Measurements from ENCODE around the gene S100A8. TPM values are rescaled to one million over a fixed set of nuclear protein-coding genes. Genes with fewer than 3 reads are reported as not detected.
"Not testable (repeated sequence)": the region's sequence is repeated elsewhere in the genome, so short reads cannot be mapped to it uniquely, and the experiment has no call there.

Gene S100A8
- not detected in 2 replicates for total RNA-seq (2014; rRNA removed; shearing (Covaris generic))

- no peak for DNase-seq (ENCODE audit: low spot score)
Observed at GRCh38 chr1:153390938-153391710, at the start of gene S100A8. TSS of gene S100A8 (minus strand) at chr1:153391073. CDS start at chr1:153390535, 538 bp downstream.

DNA sequence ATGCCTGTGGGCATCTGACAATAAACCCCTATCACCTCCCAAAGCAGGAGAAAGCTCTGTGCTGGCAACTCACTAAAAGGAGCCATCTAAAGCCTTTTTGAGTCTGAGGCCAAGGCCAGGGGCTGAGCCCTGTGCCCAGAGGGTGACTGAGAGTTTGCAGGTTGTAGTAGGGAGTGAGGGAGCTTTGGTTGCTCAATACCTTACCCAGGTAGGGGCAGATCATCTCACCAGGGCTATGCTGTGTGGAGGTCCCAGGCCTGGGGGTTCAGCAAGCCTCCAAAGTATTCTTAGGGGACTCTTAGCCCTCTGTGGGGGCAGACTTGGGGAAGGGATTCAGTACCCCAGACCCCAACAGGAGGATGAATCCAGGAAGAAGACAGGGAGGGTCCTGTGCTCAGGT lies 48.4 kb upstream of the S100A8 start:
- no peak for DNase-seq (ENCODE audit: low spot score)

DNA sequence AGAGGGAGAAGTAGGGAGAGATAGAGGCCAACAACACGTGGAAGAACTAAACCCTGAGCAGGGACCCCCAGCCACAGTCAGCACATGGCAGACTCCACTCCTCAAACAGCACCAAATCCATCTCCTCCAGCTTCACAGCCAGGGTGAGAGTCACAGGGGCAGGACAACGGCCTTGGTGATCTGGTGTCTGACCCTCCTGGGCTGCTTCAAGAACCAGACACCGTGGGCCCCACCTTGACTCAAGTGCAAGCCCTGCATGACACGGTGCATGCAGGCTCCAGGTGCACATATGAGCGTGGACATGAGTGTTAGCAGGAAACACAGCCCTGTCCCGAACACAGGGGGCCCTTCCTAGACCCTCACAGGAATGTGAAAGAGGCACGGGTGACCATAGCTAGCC lies 47.7 kb upstream of the S100A8 start:
- DNase-seq (ENCODE audit: low spot score) = no peak

GRCh38 chr1:153437236-153437635 lies 46.4 kb upstream of the S100A8 start:
- no peak for DNase-seq (ENCODE audit: low spot score)

DNA sequence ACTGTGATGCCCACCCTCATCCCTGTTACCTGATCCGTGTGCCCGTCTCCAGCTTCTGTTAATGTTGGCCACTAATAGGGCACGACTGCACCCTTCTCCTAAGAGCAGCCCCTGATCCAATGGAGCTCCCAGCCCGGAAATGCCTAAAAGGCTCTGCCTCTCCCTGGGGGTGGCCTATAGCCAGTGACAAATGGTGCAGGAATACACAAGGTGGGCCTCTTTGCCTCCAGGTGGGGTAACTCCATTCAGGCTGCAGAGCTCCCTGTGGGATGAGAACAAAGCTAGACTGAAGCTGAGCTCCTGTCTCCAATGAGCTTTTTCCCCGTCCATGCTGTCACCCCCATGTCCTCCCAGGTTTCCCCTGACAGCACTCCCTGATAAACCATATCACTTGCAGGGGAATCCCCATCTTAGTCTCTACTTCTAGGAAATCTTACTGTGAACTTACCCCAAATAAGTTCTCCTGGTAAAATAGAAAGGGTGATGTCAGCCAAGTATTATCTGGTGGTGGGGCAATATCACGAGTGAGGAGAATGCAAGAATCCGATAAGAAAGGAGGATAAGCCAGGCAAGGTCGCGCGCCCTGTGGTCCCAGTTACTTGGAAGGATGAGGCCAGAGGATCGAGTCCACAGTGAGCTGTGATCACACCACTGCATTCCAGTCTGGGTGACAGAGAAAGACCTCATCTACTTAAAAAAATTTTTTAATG lies 44.0 kb upstream of the S100A8 start:
- DNase-seq (ENCODE audit: low spot score) = no peak

- DNase-seq (ENCODE audit: low spot score) = no peak
Observed at GRCh38 chr1:153432874-153433681, 42.2 kb upstream of the S100A8 start.

- DNase-seq (ENCODE audit: low spot score) = no peak
Observed at GRCh38 chr1:153431928-153432327, 41.1 kb upstream of the S100A8 start.

DNA sequence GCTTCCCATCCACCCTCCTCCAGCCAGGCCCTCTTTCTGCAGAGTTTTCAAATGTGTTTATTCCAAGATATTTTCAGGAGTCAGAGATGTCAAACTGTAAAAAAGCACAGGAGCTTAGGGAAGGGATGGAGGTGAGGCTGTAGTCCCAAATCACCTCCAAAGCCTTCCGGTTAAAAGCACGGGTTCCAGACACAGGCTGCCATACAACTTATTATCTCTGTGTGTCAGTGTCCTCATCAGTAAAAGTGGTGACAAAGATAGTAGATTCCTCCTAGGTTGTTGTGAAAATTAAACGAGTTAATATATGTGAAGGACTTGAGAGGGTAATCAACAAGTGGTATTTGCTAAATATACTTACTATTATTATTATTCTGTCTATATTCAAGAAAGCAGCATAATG lies 40.6 kb upstream of the S100A8 start:
- no peak for DNase-seq (ENCODE audit: low spot score)

DNA sequence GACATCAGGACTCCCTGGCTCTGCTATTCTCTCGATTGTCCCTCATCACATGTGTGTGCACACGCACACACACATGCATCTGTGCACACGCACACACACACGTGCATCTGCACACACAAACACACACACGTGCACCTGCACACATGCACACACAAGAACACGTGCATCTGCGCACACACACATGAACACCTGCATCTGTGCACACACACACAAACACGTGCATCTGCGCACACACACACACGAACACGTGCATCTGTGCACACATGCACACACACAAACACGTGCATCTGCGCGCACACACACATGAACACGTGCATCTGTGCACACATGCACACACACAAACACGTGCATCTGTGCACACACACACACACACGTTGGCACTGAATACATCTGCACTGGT lies 40.1 kb upstream of the S100A8 start:
- no peak for DNase-seq (ENCODE audit: low spot score)

- no peak for DNase-seq (ENCODE audit: low spot score)
Observed at GRCh38 chr1:153430561-153430960, 39.7 kb upstream of the S100A8 start.

DNA sequence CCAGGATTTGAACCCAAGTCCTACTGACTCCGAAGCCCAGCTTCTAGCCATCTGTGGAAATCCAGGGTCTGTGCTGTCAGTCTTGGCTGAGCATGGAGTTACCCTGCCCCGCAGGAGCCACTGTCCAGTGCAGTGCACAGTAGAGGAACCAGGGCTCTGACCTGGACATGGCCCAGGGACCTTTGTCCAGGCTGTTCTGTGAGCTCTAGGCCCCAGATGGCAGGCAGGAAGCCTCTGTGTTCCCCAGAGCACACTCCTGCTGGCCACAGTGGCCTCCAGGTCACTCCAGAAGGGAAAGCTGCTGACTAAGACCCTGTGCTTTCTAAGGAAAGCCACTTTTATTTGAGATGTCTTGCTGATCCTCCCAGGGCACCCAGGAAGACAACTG lies 39.3 kb upstream of the S100A8 start:
- DNase-seq (ENCODE audit: low spot score) = no peak

DNA sequence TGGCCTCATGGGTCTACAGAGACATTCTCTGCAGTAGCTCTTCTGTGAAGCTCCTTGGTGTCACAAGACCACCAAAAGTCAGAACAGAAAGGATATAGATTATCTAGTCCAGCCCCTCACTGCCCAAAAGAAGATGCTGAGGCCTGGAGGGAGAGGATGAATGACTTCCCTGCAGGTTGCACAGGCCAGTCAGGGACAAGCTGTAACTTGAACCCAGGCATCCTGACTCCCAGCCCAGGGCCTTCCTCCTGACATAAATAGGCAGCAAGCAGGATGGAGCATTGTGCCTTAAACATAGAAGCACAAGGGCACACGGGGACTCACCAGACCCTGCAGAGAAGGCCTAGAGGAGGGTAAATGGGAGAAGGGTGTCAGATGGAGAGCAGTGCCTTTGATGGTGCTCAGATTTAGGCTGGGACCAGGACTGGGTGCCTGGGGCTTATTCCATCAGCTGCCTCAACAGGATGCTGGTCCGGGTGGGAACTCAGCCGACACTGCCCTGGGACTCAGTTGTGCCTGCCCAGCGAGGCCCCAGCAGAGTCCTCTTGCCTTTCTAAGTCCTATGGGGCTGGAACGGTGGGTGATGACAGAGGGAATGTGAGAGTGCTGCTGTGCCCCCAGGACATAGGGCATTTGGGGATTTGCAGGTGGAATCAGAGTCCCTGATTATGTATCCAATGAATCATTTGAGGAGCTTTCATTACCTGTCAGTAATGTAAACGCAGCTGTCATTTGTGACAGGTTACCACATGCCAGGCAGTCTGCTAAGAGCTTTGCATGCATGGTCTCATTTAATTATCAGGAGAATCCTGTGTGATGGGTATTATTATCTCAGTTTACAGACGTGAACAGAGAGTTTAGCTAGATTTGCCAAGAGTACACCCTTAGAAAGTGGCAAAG lies 38.6 kb upstream of the S100A8 start:
- DNase-seq (ENCODE audit: low spot score) = no peak

GRCh38 chr1:153428791-153429190 lies 37.9 kb upstream of the S100A8 start:
- no peak for DNase-seq (ENCODE audit: low spot score)

- no peak for DNase-seq (ENCODE audit: low spot score)
Observed at GRCh38 chr1:153428073-153428638, 37.3 kb upstream of the S100A8 start.

DNA sequence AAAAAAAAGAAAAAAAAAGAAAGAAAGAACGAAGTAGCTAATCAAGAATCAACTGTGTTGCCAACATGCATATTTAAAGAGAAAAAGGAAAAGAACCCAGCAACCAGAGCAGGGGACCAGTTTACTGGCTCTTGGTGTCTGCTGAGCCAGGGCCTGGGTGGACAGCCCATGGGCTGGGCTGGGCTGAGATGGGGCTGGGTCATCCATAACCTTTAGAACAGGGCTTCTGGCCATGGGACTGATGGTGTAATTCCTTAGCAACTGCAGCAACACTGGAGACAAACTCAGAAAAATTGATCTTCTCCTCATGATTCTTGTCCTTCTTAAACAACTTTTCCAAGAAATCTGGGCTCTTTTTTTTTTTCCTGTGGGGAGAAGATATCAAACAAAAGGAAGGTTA lies 35.9 kb upstream of the S100A8 start:
- DNase-seq (ENCODE audit: low spot score) = no peak

DNA sequence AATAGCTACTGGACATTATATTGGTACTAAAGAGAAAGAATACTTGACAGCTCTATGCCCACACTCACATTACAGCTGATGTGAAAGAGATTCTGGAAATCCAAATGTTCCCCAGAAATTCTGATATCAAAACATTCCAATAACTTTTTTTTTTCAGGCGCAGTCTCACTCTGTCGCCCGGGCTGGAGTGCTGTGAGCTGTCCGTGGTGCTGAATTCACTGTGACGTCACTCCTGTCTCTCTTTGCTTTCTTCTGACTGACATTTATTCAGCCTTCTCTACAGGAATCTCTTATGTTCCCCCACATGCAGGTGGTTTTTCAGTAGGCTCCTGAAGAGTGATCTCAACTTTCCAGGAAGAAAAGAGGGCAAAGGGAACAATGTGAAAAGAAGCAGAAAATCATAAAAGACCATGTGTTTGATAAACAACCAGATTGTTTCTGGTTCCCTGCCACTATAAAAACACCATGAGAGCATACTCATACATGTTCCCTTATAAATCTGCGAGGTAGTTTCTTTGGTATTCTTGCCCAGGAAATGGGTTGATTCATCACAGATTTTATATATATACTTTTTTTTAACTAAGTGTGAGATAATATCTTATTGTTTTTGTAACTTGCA lies 31.7 kb upstream of the S100A8 start:
- peak; percentile 36 for DNase-seq (ENCODE audit: low spot score)

DNA sequence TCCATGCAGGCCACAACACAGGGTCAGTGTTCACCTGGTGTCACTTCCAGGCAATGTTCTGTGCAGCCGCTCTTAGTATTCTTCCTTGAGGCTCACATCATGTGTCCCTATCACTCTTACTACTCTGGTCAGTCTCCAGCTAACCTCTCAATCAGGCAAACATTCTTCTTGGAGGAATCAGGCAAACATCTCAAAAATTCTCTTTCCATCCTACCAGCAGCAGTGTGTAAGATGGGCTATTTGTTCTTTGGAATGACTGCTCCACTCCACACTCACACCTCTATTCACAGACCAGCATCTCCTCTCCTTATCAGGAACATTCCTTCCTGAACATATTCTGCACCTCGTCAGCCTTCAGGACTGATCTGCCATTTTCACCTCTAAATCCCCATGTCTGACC lies 29.4 kb upstream of the S100A8 start:
- DNase-seq (ENCODE audit: low spot score) = no peak

DNA sequence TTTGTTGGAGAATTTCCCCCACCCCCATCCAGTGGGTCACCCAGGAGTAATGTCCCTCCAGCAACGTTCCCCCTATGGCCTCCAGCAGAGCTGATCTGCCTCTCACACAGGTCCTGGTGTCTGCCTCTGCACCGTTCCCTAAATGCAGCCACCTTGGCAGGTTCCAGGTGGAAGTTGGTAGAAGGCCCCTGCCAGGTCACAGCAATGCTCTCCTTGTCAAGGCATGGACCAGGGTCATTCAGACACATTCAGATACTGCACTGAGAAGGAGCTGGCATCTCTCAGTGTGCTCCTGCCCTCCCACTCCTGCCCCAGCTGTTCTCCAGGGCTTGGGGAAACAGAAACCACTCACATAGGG lies 28.5 kb upstream of the S100A8 start:
- not testable (repeated sequence) for DNase-seq (ENCODE audit: low spot score)

- not testable (repeated sequence) for DNase-seq (ENCODE audit: low spot score)
Observed at GRCh38 chr1:153418758-153419435, 28.0 kb upstream of the S100A8 start.
